Measurements from ENCODE around the gene TJP1.
A peak's percentile ranks its signal among the peaks of the same experiment; 100 is the strongest.

TJP1 gene

DNA sequence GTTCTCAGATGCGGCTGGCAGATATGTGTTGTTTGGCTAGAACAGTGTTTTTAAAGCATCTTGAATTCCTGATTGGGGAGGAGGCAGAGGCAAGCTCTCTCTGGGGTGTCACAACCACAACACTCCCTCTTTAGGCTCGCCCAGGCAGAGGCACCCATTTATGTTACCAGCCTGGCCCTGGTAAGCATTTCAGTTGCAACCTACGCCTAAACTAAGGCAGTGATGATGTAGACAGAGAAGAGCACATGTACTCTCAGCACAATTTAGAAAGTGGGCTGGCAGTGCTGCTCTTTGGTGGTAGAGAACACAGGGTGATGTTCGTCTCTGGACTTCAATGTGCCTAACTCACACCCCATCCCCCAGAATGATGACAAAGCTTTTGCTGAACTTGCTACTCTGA, 41.2 kb upstream of the TJP1 start:
- TF ChIP-seq, protein P1, sequence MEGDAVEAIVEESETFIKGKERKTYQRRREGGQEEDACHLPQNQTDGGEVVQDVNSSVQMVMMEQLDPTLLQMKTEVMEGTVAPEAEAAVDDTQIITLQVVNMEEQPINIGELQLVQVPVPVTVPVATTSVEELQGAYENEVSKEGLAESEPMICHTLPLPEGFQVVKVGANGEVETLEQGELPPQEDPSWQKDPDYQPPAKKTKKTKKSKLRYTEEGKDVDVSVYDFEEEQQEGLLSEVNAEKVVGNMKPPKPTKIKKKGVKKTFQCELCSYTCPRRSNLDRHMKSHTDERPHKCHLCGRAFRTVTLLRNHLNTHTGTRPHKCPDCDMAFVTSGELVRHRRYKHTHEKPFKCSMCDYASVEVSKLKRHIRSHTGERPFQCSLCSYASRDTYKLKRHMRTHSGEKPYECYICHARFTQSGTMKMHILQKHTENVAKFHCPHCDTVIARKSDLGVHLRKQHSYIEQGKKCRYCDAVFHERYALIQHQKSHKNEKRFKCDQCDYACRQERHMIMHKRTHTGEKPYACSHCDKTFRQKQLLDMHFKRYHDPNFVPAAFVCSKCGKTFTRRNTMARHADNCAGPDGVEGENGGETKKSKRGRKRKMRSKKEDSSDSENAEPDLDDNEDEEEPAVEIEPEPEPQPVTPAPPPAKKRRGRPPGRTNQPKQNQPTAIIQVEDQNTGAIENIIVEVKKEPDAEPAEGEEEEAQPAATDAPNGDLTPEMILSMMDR (IDR thresholded peaks at IDR 0.05; ENCODE audit: insufficient read depth, low read depth, low read length, missing control alignments): no peak
- H3K4me3 ChIP-seq (ENCODE audit: low read length): no peak overlapping the region
- no peak for DNase-seq (ENCODE audit: low read depth)

DNA sequence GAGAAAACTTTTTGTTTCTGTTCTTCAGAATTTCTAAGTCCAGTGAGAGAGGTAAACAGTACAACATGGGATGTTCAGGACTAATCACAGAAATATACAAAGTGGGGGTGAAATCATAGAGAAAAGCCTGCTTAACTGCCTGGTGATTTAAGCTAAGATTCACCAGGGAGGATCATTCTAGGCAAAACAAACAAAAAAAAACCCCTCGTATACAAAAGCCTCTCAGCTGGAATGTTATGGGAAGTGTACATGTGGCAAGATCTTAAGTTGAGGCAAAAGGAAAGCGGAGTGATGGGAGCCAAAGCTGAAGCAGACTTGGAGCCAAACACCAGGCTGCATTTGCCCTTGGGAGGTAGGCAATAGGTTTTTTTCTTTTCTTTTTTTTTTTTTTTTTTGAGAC, 40.0 kb upstream of the TJP1 start:
- DNase-seq (ENCODE audit: low read depth): no peak

DNA sequence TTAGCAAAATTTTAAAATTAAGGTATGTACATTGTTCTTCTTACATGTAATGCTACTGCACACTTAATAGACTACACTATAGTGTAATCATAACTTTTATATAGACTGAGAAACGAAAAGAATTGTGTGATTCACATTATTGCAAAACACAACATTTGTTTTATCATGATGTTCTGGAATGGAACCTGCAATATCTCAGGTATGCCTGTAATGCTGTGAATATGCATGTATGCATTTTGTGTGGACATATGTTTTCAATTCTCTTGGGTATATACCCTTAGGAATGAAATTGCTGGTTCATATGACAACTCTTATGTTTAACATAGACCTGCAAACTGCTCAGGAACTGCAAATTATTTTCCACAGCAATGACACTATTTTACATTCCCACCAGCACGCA, 38.6 kb upstream of the TJP1 start:
- TF ChIP-seq, protein P1 (IDR thresholded peaks at IDR 0.05; ENCODE audit: insufficient read depth, low read depth, low read length, missing control alignments): no peak
- H3K4me3 ChIP-seq (ENCODE audit: low read length): no peak overlapping the region
- DNase-seq (ENCODE audit: low read depth): peak; percentile 79

More for the DNA sequence above, 40.0 kb upstream of the TJP1 start:
- no peak overlapping the region for H3K4me3 ChIP-seq (ENCODE audit: low read length)
- TF ChIP-seq, protein P1 (IDR thresholded peaks at IDR 0.05; ENCODE audit: insufficient read depth, low read depth, low read length, missing control alignments): no peak

DNA sequence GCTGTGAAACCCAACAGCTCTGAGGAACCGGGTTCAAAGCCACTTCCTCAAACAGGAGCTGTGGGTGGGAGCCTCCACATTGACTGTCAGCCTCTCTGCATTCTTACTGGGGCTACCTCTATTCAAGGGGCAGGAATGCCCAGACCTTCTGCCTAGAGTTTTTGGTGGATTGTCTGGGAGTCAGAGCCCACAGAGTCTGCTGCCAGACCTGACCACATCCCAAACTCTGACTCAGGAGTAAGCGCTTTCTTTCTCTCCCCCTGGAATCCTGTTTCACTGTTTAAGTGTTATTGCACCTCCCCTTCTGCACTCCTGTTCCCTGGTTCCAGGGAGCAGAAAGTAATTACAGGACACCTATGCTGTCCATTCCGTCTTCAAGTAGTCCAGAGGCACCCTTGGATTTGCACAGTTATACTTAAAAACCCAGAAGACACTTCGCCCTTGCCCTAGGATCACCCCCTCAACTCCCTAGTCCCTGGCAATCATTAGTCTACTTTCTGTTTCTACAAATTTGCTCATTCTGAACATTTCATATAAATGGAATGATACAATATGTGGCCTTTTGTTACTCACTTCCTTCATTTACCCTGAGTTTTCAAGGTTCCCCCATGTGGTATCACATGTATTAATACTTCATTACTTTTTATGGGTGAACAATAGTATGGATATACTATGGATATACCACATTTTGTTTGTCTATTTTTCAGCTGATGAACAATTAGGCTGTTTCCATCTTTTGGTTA, 37.9 kb upstream of the TJP1 start:
- H3K4me3 ChIP-seq (ENCODE audit: low read length): no peak overlapping the region
- TF ChIP-seq, protein P1 (IDR thresholded peaks at IDR 0.05; ENCODE audit: insufficient read depth, low read depth, low read length, missing control alignments): no peak
- DNase-seq (ENCODE audit: low read depth): peak; percentile 69

GRCh38 chr15:29859293-29859692, 37.0 kb upstream of the TJP1 start:
- H3K4me3 ChIP-seq (ENCODE audit: low read length): no peak overlapping the region
- TF ChIP-seq, protein P1 (IDR thresholded peaks at IDR 0.05; ENCODE audit: insufficient read depth, low read depth, low read length, missing control alignments): no peak
- DNase-seq (ENCODE audit: low read depth): no peak

- TF ChIP-seq, protein P1 (IDR thresholded peaks at IDR 0.05; ENCODE audit: insufficient read depth, low read depth, low read length, missing control alignments): no peak
Measured at GRCh38 chr15:29857221-29857789, 35.0 kb upstream of the TJP1 start.

DNA sequence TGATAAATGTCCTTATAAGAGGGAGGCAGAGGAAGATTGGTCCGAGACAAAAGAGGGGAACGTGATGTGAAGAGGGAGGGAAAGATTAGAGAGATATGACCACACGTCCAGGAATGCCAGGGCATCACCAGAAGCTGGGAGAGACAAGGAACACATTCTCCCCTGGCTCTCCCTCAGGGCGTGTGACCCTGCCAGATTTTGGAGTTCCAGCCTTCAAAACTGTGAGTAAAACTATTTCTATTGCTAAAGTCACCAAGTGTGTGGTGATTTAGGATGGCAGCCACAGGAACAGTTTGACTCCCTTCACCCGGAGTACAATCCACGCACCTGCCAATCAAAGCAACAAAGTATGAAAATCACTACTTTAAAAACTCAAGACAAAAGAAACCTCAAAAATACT, 32.1 kb upstream of the TJP1 start:
- DNase-seq (ENCODE audit: low read depth): peak; percentile 34
- TF ChIP-seq, protein P1 (IDR thresholded peaks at IDR 0.05; ENCODE audit: insufficient read depth, low read depth, low read length, missing control alignments): no peak
- no peak overlapping the region for H3K4me3 ChIP-seq (ENCODE audit: low read length)

More at GRCh38 chr15:29857221-29857789, 35.0 kb upstream of the TJP1 start:
- DNase-seq (ENCODE audit: low read depth): peak; percentile 22
- no peak overlapping the region for H3K4me3 ChIP-seq (ENCODE audit: low read length)
